OCI-LY3 (cell line): Measurements from ENCODE around the gene WDFY1.

Experiments used
- H2AFZ ChIP-seq: fragments of 200-600, 300-600 bp; shearing (Covaris generic); 2 replicates; pipeline ENCODE4 v1.6.0; 2014; ENCODE audit warnings: antibody characterized with exemption, low read depth, low read length
- H3K27ac ChIP-seq: fragments of 200-600, 300-600 bp; sonication (generic); 2 replicates; pipeline ENCODE4 v1.5.1; 2014; ENCODE audit warnings: mild to moderate bottlenecking, low read length, moderate library complexity, mixed read lengths
- H3K27me3 ChIP-seq: fragments of 200-600, 300-600 bp; sonication (generic); 2 replicates; pipeline ENCODE4 v1.6.1; 2014; ENCODE audit warnings: low read depth, low read length, mixed read lengths
- H3K36me3 ChIP-seq: fragments of 200-600, 300-600 bp; sonication (generic); replicated peaks from 2 replicates; pipeline ENCODE3; 2014; ENCODE audit warnings: low read depth, low read length, mixed read lengths
- H3K4me1 ChIP-seq: fragments of 300-600, 200-600 bp; sonication (generic); 2 replicates; pipeline ENCODE4 v1.6.1; 2014; ENCODE audit warnings: low read length, mixed read lengths
- H3K4me2 ChIP-seq: fragments of 200-600, 300-600 bp; sonication (generic); 2 replicates; pipeline ENCODE4 v1.6.1; 2014; ENCODE audit warnings: low read length, mixed read lengths
- H3K4me3 ChIP-seq: fragments of 300-600, 200-600 bp; sonication (generic); 2 replicates; pipeline ENCODE4 v1.5.1; 2014; ENCODE audit warnings: antibody characterized with exemption, mild to moderate bottlenecking, low read length, moderate library complexity
- H3K79me2 ChIP-seq: fragments of 300-600, 200-600 bp; shearing (Covaris generic); 2 replicates; pipeline ENCODE4 v1.6.1; 2014; ENCODE audit warnings: mild to moderate bottlenecking, low read length, mixed read lengths
- H3K9ac ChIP-seq: fragments of 300-600, 200-600 bp; shearing (Covaris generic); 2 replicates; pipeline ENCODE4 v1.6.0; 2014; ENCODE audit warnings: mild to moderate bottlenecking, low read length, moderate library complexity
- H3K9me3 ChIP-seq: fragments of 200-600, 300-600 bp; shearing (Covaris generic); 2 replicates; pipeline ENCODE4 v1.6.1; 2014; ENCODE audit warnings: low read length, mixed read lengths; ENCODE audit not compliant: insufficient read depth
- H4K20me1 ChIP-seq: fragments of 200-600, 300-600 bp; sonication (generic); 2 replicates; pipeline ENCODE4 v1.6.1; 2016; ENCODE audit warnings: low read length, mixed read lengths; ENCODE audit not compliant: insufficient read depth
- CTCF ChIP-seq: fragments of 200-600, 300-600 bp; sonication (generic); IDR thresholded peaks from 2 replicates; pipeline ENCODE4 v1.5.1; 2014; ENCODE audit warnings: antibody characterized with exemption, low read length, low read depth
- EZH2phosphoT487 ChIP-seq: fragments of 200-600 bp; shearing (Covaris generic); IDR thresholded peaks from 2 replicates; pipeline ENCODE4 v1.6.1; 2018; ENCODE audit warnings: antibody characterized with exemption, mixed run types, low read depth

WDFY1 gene

DNA sequence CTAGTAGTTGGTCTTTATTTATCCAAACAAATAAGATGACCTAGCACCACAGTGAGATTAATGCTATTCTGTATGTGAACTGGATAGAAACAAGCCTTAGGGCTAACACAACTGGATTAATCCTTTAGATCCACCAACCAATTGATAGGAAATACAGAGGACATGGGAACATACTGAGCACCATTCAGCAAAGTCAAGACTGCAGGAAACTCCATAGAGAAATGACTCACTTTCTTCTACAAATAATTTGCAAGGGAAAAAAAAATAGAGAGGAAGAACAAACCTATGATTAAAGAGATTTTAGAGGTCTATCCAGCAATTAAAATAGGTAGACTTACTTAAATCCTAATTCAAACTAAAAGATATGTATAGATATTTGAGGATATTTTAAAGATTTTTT is 23.9 kb downstream of the WDFY1 start:
- no peaks in the 10 kb centered on the region for H3K4me1 ChIP-seq
- no peak overlapping the region for H3K4me2 ChIP-seq
- no peak overlapping the region for H3K4me3 ChIP-seq
- H2AFZ ChIP-seq: no peak overlapping the region
- no peaks in the 10 kb centered on the region for H3K27me3 ChIP-seq
- H4K20me1 ChIP-seq: peaks cover 49% of the 10 kb centered on the region
- no peaks in the 10 kb centered on the region for H3K36me3 ChIP-seq
- H3K9ac ChIP-seq: no peak overlapping the region
- H3K27ac ChIP-seq: no peak overlapping the region
- TF ChIP-seq EZH2phosphoT487: no peak
- TF ChIP-seq CTCF: no peak
- peaks cover 14% of the 10 kb centered on the region for H3K79me2 ChIP-seq
- no peaks in the 10 kb centered on the region for H3K9me3 ChIP-seq

GRCh38 chr2:223920109-223920508 is 25.0 kb downstream of the WDFY1 start:
- Histone ChIP-seq H3K27ac (no peak overlapping the region), H3K4me3 (no peak overlapping the region), H3K9me3 (no peaks in the 10 kb centered on the region), H3K4me1 (no peaks in the 10 kb centered on the region), H3K27me3 (no peaks in the 10 kb centered on the region), H2AFZ (no peak overlapping the region), H3K4me2 (no peak overlapping the region), H3K79me2 (peaks cover 12% of the 10 kb centered on the region), H3K36me3 (no peaks in the 10 kb centered on the region), H4K20me1 (peaks cover 49% of the 10 kb centered on the region), H3K9ac (no peak overlapping the region)
- no peak for TF ChIP-seq EZH2phosphoT487
- no peak for TF ChIP-seq CTCF

- Histone ChIP-seq H3K79me2 (peaks cover 12% of the 10 kb centered on the region), H3K36me3 (no peaks in the 10 kb centered on the region)
- no peak for TF ChIP-seq CTCF
- no peak for TF ChIP-seq EZH2phosphoT487
Observed at GRCh38 chr2:223918671-223919134, 26.4 kb downstream of the WDFY1 start.

DNA sequence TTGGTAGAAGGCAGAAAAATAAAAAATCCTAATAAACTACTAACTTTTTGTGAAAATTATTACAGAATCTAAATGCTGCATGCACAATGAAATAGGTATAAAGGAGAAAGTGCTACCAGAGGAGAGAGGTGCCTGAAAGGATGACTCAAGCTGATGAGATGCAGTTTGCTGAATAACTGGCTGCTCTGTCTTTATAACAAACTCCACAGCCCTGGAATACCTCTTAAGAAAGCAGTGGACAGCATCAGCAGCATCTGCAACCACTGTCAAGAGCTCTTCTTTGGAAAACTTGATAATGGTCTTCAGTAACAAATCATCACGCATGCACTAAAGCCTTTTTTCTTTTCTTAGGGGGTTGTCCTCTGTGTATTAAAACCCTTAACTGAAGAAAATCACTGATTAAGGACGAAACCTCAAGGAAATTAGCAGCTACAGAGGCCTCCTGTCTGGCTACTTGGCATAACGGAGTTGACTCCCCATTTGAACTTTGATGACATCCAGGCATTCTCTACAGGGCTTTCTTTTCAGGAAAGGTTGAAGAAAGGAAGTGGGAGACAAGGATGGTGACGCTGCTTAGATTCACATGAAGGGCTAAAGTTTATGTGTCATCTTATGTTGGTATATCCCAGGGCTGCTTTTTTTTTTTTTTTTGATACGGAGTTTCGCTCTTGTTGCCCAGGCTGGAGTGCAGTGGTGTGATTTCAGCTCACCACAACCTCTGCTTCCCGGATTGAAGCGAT is 28.8 kb downstream of the WDFY1 start:
- Histone ChIP-seq H3K9me3 (no peaks in the 10 kb centered on the region), H3K79me2 (peaks cover 12% of the 10 kb centered on the region), H3K27me3 (no peaks in the 10 kb centered on the region), H3K9ac (no peak overlapping the region), H2AFZ (no peak overlapping the region), H4K20me1 (peaks cover 30% of the 10 kb centered on the region), H3K36me3 (no peaks in the 10 kb centered on the region), H3K4me2 (no peak overlapping the region), H3K4me1 (no peaks in the 10 kb centered on the region), H3K27ac (no peak overlapping the region), H3K4me3 (no peak overlapping the region)
- TF ChIP-seq EZH2phosphoT487 (no peak), CTCF (no peak)

More at GRCh38 chr2:223918671-223919134, 26.4 kb downstream of the WDFY1 start:
- no peaks in the 10 kb centered on the region for H3K4me1 ChIP-seq
- H3K4me3 ChIP-seq: no peak overlapping the region
- H4K20me1 ChIP-seq: peaks cover 43% of the 10 kb centered on the region
- H3K9ac ChIP-seq: no peak overlapping the region
- no peak overlapping the region for H2AFZ ChIP-seq
- no peak overlapping the region for H3K27ac ChIP-seq
- no peaks in the 10 kb centered on the region for H3K27me3 ChIP-seq
- H3K4me2 ChIP-seq: no peak overlapping the region
- H3K9me3 ChIP-seq: no peaks in the 10 kb centered on the region
